ENCODE data around the gene NHERF1.

- peak; percentile 95 for TF ChIP-seq KLF6 (CRISPR knock-in tag; IDR thresholded peaks at IDR 0.05)
- peak; percentile 57 for TF ChIP-seq CTCF (CRISPR knock-in tag; IDR thresholded peaks at IDR 0.05)
- TF ChIP-seq KDM6A (CRISPR knock-in tag; IDR thresholded peaks at IDR 0.05; ENCODE audit: low read depth), result peak; percentile 18; the same call in 1 of the 2 replicates
- TF ChIP-seq ATF5 (CRISPR knock-in tag; IDR thresholded peaks at IDR 0.05; ENCODE audit: low read depth), result 0 out of 2 replicates have a peak, but pooled peaks have one; percentile 68
- peak; percentile 94 for TF ChIP-seq NKX3-1 (CRISPR knock-in tag; IDR thresholded peaks at IDR 0.05)
- TF ChIP-seq TARDBP (CRISPR knock-in tag; IDR thresholded peaks at IDR 0.05), result peak; percentile 51; the same call in 1 of the 2 replicates
- TF ChIP-seq ZNF101 (CRISPR knock-in tag; IDR thresholded peaks at IDR 0.05; ENCODE audit: borderline replicate concordance, low read depth), result no peak
- peak; percentile 94 for TF ChIP-seq BRCA1 (CRISPR knock-in tag; IDR thresholded peaks at IDR 0.05)
- no peak for TF ChIP-seq KDM1A (CRISPR knock-in tag; IDR thresholded peaks at IDR 0.05)
- 0 out of 4 replicates have a peak, but pooled peaks of 1 of the 2 experiments have one; percentile 22 for TF ChIP-seq EP300 (IDR thresholded peaks at IDR 0.05; ENCODE audit: low read depth in 2 of 2, low read length in 2 of 2)
- no peak; the same call in 1 of the 2 replicates for TF ChIP-seq EP300 (CRISPR knock-in tag; IDR thresholded peaks at IDR 0.05; ENCODE audit: borderline replicate concordance)
Measured at GRCh38 chr17:74748529-74749278, at the start of gene NHERF1.
